ACC112 (cell line): Measurements from ENCODE around the gene PCYT1A.
"Not testable (repeated sequence)": the region's sequence is repeated elsewhere in the genome, so short reads cannot be mapped to it uniquely, and the experiment has no call there.

Experiments
- H2AFZ ChIP-seq: fragments of 200-600 bp; sonication (generic); one replicate; pipeline ENCODE4 v1.6.0; 2017; ENCODE audit warnings: antibody characterized with exemption, low read length; ENCODE audit not compliant: unreplicated experiment
- H3K27ac ChIP-seq: fragments of 200-600 bp; sonication (generic); 2 replicates; pipeline ENCODE4 v1.5.1; 2014; ENCODE audit warnings: low read depth, mild to moderate bottlenecking, antibody characterized with exemption, low read length, moderate library complexity
- H3K27me3 ChIP-seq: fragments of 200-600 bp; sonication (generic); 2 replicates; pipeline ENCODE4 v1.6.1; 2014; ENCODE audit warnings: mild to moderate bottlenecking, antibody characterized with exemption, low read length, moderate library complexity, mixed read lengths; ENCODE audit not compliant: insufficient read depth
- H3K36me3 ChIP-seq: fragments of 200-600 bp; sonication (generic); 2 replicates; pipeline ENCODE4 v1.6.1; 2016; ENCODE audit warnings: mild to moderate bottlenecking, antibody characterized with exemption, low read length, moderate library complexity, mixed read lengths; ENCODE audit not compliant: insufficient read depth
- H3K4me1 ChIP-seq: fragments of 200-600 bp; sonication (generic); one replicate; pipeline ENCODE4 v1.6.1; 2016; ENCODE audit warnings: low read length, mixed read lengths; ENCODE audit not compliant: insufficient read depth, unreplicated experiment, control insufficient read depth
- H3K4me3 ChIP-seq: fragments of 200-600 bp; sonication (generic); 2 replicates; pipeline ENCODE4 v1.5.1; 2014; ENCODE audit warnings: mild to moderate bottlenecking, low read depth, low read length
- H3K79me2 ChIP-seq: fragments of 200-600 bp; sonication (generic); one replicate; pipeline ENCODE4 v1.6.0; 2016; ENCODE audit warnings: low read length; ENCODE audit not compliant: control insufficient read depth, unreplicated experiment, insufficient read depth

Gene PCYT1A

GRCh38 chr3:196210673-196211556 is 76.6 kb downstream of the PCYT1A start, which contains the start of gene ZDHHC19:
Gene ZDHHC19 (minus strand): TSS chr3:196211400. CDS start chr3:196211315, 85 bp downstream.
- Histone ChIP-seq H3K27me3 (no peaks in the 10 kb centered on the region), H3K79me2 (no peaks in the 10 kb centered on the region), H3K36me3 (no peaks in the 10 kb centered on the region), H3K4me3 (no peak within 1 kb of the TSS), H3K27ac (no peak within 1 kb of the TSS), H2AFZ (no peak within 1 kb of the TSS), H3K4me1 (no peaks in the 10 kb centered on the region)

- H3K79me2 ChIP-seq, H3K4me3 ChIP-seq, H3K4me1 ChIP-seq, H3K36me3 ChIP-seq, H3K27me3 ChIP-seq, H2AFZ ChIP-seq, H3K27ac ChIP-seq: not testable (repeated sequence)
Measured at GRCh38 chr3:196209944-196210672, 77.4 kb downstream of the PCYT1A start.

GRCh38 chr3:196208942-196209695 is 78.4 kb downstream of the PCYT1A start:
- H2AFZ ChIP-seq = no peak overlapping the region
- no peaks in the 10 kb centered on the region for H3K4me1 ChIP-seq
- H3K4me3 ChIP-seq = no peak overlapping the region
- no peaks in the 10 kb centered on the region for H3K27me3 ChIP-seq
- H3K36me3 ChIP-seq = no peaks in the 10 kb centered on the region
- H3K27ac ChIP-seq = no peak overlapping the region
- no peaks in the 10 kb centered on the region for H3K79me2 ChIP-seq

DNA sequence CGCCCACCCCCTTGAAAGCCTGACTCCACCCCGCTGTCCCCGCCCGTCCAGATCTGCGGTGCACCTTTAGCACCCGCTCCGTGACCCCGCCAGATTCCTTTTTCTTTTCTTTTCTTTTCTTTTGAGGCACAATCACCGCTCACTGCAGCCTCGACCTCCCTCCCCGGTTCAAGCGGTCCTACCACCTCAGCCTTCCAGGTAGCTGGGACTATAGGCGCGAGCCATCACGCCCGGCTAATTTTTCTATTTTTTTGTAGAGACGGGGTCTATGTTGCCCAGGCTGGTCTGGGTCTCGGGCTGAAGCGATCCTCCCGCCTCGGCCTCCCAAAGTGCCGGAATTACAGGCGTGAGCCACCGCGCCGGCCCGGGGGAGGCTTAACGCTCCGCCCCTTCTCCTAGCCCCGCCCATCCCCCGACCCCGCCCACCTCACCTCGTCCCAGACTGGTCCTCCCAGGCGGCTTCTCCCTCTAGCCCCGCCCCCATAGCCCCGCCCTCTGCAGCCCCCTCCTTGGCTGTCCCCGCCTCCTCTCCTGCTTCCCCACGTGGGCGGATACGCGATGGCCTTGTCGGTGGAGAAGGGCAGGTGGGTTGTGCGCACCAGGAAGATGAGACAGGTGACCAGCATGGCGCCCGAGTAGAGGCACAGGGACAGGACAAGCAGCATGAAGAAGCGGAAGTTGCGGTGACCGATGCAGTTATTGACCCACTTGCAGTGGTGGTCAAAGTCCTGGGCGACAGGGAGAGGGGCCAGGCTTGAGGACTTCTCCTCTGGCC is 79.5 kb downstream of the PCYT1A start:
- H3K4me3 ChIP-seq = peak overlapping the region; percentile 74
- no peaks in the 10 kb centered on the region for H3K27me3 ChIP-seq

DNA sequence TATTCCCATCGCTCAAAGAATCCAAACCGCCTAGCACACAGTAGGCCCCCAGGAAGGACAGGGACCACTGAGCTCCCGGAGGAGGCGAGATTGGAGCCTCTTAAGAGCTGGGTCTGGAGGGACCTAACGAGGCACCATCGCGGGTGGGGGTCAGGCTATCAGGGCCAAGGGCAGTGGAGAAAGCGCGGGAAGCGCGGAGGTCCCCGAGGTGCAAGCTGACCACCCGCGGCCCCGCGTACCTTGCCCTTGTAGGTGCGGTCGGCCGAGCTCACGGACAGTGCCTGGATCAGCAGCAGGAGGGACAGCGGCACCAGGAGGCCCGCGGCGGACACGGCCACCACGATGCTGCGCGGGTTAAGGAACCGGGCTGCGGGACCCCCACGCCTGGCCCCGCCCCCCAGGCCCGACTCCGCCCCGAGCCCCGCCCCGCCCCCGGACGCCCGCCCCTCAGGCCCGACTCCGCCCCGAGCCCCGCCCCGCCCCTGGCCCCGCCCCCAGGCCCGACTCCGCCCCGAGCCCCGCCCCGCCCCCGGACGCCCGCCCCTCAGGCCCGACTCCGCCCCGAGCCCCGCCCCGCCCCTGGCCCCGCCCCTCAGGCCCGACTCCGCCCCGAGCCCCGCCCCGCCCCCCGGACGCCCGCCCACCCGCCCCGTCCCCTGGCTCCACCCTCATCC is 80.2 kb downstream of the PCYT1A start:
- no peaks in the 10 kb centered on the region for H3K4me1 ChIP-seq
- H3K4me3 ChIP-seq = 0 out of 2 replicates have a peak overlapping the region, but pooled peaks have one; percentile 33
- no peaks in the 10 kb centered on the region for H3K36me3 ChIP-seq
- no peak overlapping the region for H3K27ac ChIP-seq
- H3K79me2 ChIP-seq = no peaks in the 10 kb centered on the region
- H3K27me3 ChIP-seq = no peaks in the 10 kb centered on the region
- no peak overlapping the region for H2AFZ ChIP-seq

More for the DNA sequence above, 79.5 kb downstream of the PCYT1A start:
- H3K4me1 ChIP-seq = no peaks in the 10 kb centered on the region
- H3K79me2 ChIP-seq = no peaks in the 10 kb centered on the region
- H3K27ac ChIP-seq = no peak overlapping the region
- H2AFZ ChIP-seq = peak overlapping the region; percentile 89
- H3K36me3 ChIP-seq = no peaks in the 10 kb centered on the region

- H3K4me3 ChIP-seq, H2AFZ ChIP-seq, H3K27me3 ChIP-seq, H3K36me3 ChIP-seq, H3K27ac ChIP-seq, H3K4me1 ChIP-seq, H3K79me2 ChIP-seq: not testable (repeated sequence)
Measured at GRCh38 chr3:196205442-196206205, 81.9 kb downstream of the PCYT1A start.

DNA sequence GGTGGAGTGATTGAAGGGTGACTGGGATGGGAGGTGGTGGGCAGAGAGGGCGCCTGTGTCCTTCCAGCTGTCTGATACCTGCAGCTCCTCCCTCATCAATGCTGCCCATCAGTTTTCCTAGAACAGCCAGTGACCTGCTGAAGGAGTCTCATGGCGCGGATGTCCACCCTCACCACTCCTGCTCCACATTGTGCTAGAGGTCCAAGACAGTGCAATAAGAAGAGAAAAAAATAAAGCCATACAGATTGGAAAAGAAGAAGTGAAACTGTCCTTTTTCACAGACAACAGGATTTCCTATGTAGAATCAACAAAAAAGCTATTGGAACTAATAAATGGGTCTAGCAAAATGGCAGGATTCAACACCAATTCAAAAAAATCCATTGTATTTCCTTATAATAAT is 83.7 kb downstream of the PCYT1A start:
- Histone ChIP-seq H3K4me3 (no peak overlapping the region), H3K27ac (no peak overlapping the region)

DNA sequence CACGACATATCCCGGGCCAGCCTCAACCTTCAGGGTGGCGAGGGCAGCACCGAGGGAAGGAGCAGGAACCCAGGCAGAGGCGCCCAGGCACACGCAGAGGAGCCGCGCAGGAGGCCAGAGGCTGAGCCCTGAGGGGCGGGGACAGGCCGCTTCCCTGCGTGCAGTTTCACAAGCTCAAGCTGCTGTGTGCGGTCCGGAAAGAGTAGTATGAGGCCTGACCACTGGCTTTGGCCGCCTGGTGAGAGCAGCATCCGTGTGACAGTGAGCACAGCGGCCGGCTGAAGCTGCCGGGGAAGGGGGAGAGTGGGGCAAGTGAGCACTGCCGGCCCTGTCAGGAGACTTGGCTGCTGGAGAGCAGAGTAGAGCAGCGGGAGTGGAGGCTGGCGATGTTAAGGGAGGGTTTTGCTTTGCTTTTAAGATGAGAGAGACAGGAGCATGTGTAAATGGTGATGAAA is 85.0 kb downstream of the PCYT1A start:
- H3K27me3 ChIP-seq = no peaks in the 10 kb centered on the region
- H2AFZ ChIP-seq = no peak overlapping the region
- H3K36me3 ChIP-seq = no peaks in the 10 kb centered on the region
- H3K4me1 ChIP-seq = no peaks in the 10 kb centered on the region
- H3K79me2 ChIP-seq = no peaks in the 10 kb centered on the region
- H3K4me3 ChIP-seq = no peak overlapping the region
- H3K27ac ChIP-seq = no peak overlapping the region

More for the DNA sequence above, 83.7 kb downstream of the PCYT1A start:
- H3K4me1 ChIP-seq = no peaks in the 10 kb centered on the region
- H3K27me3 ChIP-seq = no peaks in the 10 kb centered on the region
- no peaks in the 10 kb centered on the region for H3K36me3 ChIP-seq
- H2AFZ ChIP-seq = no peak overlapping the region
- no peaks in the 10 kb centered on the region for H3K79me2 ChIP-seq
